Measurements from ENCODE around the gene PLLP. TPM values are rescaled to one million over a fixed set of nuclear protein-coding genes. Genes with fewer than 3 reads are reported as not detected.
A peak's percentile ranks its signal among the peaks of the same experiment; 100 is the strongest.

Gene PLLP
- total RNA-seq, result 1 to 10 TPM; 1.0 to 10.0 (median 2.7) TPM
- 1 to 10 TPM; 1.5 to 7.0 (median 2.7) TPM for polyA plus RNA-seq
- long read RNA-seq, donor 1, transcript PLLP-201 (4 exons, 1,512 nt), result major isoform, 8 of 8 reads
- long read RNA-seq, donor 1, partial matches to known transcripts, result 0 of 8 reads
- long read RNA-seq, donor 1, other reads (novel, unspliced or antisense), result 0 of 8 reads
- long read RNA-seq, donor 2, partial matches to known transcripts, result 24 of 84 reads
- long read RNA-seq, donor 2, other reads (novel, unspliced or antisense), result 57 of 84 reads
- long read RNA-seq, donor 3, transcript PLLP-201 (4 exons, 1,512 nt), result major isoform, 5 of 5 reads
- long read RNA-seq, donor 3, partial matches to known transcripts, result 0 of 5 reads
- long read RNA-seq, donor 3, other reads (novel, unspliced or antisense), result 0 of 5 reads
- long read RNA-seq, donor 4, partial matches to known transcripts, result 0 of 5 reads
- long read RNA-seq, donor 4, other reads (novel, unspliced or antisense), result 1 of 5 reads
- long read RNA-seq, donor 5, transcript PLLP-201 (4 exons, 1,512 nt), result major isoform, 11 of 11 reads
- long read RNA-seq, donor 5, partial matches to known transcripts, result 0 of 11 reads
- long read RNA-seq, donor 5, other reads (novel, unspliced or antisense), result 0 of 11 reads
- long read RNA-seq, donor 6, partial matches to known transcripts, result 0 of 1 reads
- long read RNA-seq, donor 6, other reads (novel, unspliced or antisense), result 1 of 1 reads
- long read RNA-seq, donor 7, result 0 reads
- long read RNA-seq, donor 8, partial matches to known transcripts, result 0 of 4 reads
- long read RNA-seq, donor 8, other reads (novel, unspliced or antisense), result 0 of 4 reads
- long read RNA-seq, donor 9, partial matches to known transcripts, result 76 of 86 reads
- long read RNA-seq, donor 9, other reads (novel, unspliced or antisense), result 6 of 86 reads
- long read RNA-seq, donor 10, partial matches to known transcripts, result 17 of 21 reads
- long read RNA-seq, donor 10, other reads (novel, unspliced or antisense), result 0 of 21 reads

- TF ChIP-seq POLR2A (IDR thresholded peaks at IDR 0.05), result no peak
- TF ChIP-seq CTCF (IDR thresholded peaks at IDR 0.05), result no peak
- H3K27me3 ChIP-seq, result no peaks in the 10 kb centered on the region
- peak within 1 kb of the TSS in 2 of 4 donors; percentile 33 to 48 for H3K4me3 ChIP-seq
- H3K36me3 ChIP-seq (replicated peaks in 1 of 2), result no peaks in the 10 kb centered on the region
- intact Hi-C loops (cut with DNase I), result loop anchor here in 1 of 2 donors (10.0 kb wide), 1 partner anchor 190 kb away; the partner anchor contains the start of gene CPNE2
- H3K9me3 ChIP-seq (replicated peaks in 1 of 3), result no peaks in the 10 kb centered on the region
- H3K27ac ChIP-seq, result no peak within 1 kb of the TSS
- peaks cover 16 to 18% of the 10 kb centered on the region in 2 donors for H3K4me1 ChIP-seq (replicated peaks in 1 of 2)
- DNase-seq, result peak in 4 of 7 donors; percentile 33 to 42 (median 39)
- 0 to 4% (median 2%) methylated on average over 18 to 95 of the region's 95 CpGs for WGBS, 4 donors
These were observed at the start of gene PLLP for GRCh38 chr16:57284209-57284951. TSS of gene PLLP (minus strand) at chr16:57284672. CDS start at chr16:57284540, 132 bp downstream.

DNA sequence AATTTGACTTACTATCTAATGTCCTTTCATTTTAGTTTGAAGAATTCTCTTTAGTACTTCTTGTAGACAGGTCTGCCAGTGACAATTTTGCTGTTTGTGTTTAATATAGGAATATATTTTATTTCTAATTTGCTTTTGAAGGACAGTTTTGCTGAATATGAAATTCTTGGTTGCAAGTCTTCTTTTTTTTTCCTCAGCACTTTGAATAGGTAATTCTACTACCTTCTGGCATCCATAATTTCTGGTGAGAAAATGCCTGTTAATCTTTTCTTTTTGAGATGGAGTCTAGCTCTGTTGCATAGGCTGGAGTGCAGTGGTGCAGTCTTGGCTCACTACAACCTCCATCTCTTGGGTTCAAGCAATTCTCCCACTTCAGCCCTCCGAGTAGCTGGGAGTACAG lies 48.9 kb upstream of the PLLP start:
- Histone ChIP-seq H3K9me3 (replicated peaks in 1 of 3) (no peaks in the 10 kb centered on the region), H3K27me3 (peaks cover 3% of the 10 kb centered on the region), H3K4me1 (replicated peaks in 1 of 2) (no peaks in the 10 kb centered on the region), H3K4me3 (no peak overlapping the region), H3K27ac (no peak overlapping the region), H3K36me3 (replicated peaks in 1 of 2) (no peaks in the 10 kb centered on the region)
- DNase-seq, result no peak
- TF ChIP-seq POLR2A (IDR thresholded peaks at IDR 0.05) (no peak), CTCF (IDR thresholded peaks at IDR 0.05) (no peak)
- intact Hi-C loops (cut with DNase I), result no loop called here
- WGBS, 4 donors, result 82 to 93% (median 91%) methylated on average over 1 of the region's 1 CpG

GRCh38 chr16:57331355-57331754 lies 46.9 kb upstream of the PLLP start:
- no peaks in the 10 kb centered on the region for H3K27me3 ChIP-seq
- H3K9me3 ChIP-seq (replicated peaks in 1 of 3), result no peaks in the 10 kb centered on the region
- H3K4me3 ChIP-seq, result no peak overlapping the region
- H3K4me1 ChIP-seq (replicated peaks in 1 of 2), result no peaks in the 10 kb centered on the region
- H3K27ac ChIP-seq, result no peak overlapping the region
- no peak for DNase-seq
- intact Hi-C loops (cut with DNase I), result no loop called here
- 81 to 88% (median 84%) methylated on average over 2 to 3 of the region's 3 CpGs for WGBS, 4 donors
- H3K36me3 ChIP-seq (replicated peaks in 1 of 2), result no peaks in the 10 kb centered on the region
- TF ChIP-seq CTCF (IDR thresholded peaks at IDR 0.05), result no peak
- no peak for TF ChIP-seq POLR2A (IDR thresholded peaks at IDR 0.05)
